Progenitor cell of endocrine pancreas (in vitro differentiated cells): ENCODE results near the gene CCL22. TPM values are rescaled to one million over a fixed set of nuclear protein-coding genes. Genes with fewer than 3 reads are reported as not detected.
"Not testable (repeated sequence)": the region's sequence is repeated elsewhere in the genome, so short reads cannot be mapped to it uniquely, and the experiment has no call there.

ENCODE experiments used
- DNase-seq: peaks from one replicate; pipeline ENCODE4 v3.0.0; 2021; ENCODE audit warnings: low spot score; ENCODE audit not compliant: unreplicated experiment
- H3K27ac Mint-ChIP-seq: 2 replicates; pipeline ENCODE4 v1.8.0; 2021; ENCODE audit warnings: mild to moderate bottlenecking, moderate library complexity, mixed read lengths
- H3K27me3 Mint-ChIP-seq: 2 replicates; pipeline ENCODE4 v1.8.0; 2021; ENCODE audit warnings: mixed read lengths
- H3K36me3 Mint-ChIP-seq: 2 replicates; pipeline ENCODE4 v1.8.0; 2022; ENCODE audit warnings: mixed read lengths; ENCODE audit not compliant: insufficient read depth
- H3K4me1 Mint-ChIP-seq: 2 replicates; pipeline ENCODE4 v1.8.0; 2021; ENCODE audit warnings: low read depth, mixed read lengths
- H3K4me3 Mint-ChIP-seq: 2 replicates; pipeline ENCODE4 v1.8.0; 2021; ENCODE audit warnings: low read depth, mild to moderate bottlenecking, moderate library complexity, mixed read lengths
- H3K9me3 Mint-ChIP-seq: 2 replicates; pipeline ENCODE4 v1.8.0; 2021; ENCODE audit warnings: low read depth, mixed read lengths
- total RNA-seq: library from RNA; stranded (reverse); gene quantifications from 2 replicates; pipeline ENCODE4 v1.2.1, GENCODE V29; 2021
- TF ChIP-seq, protein P1 (sequence below): fragments of 200-600 bp; sonication (generic); IDR thresholded peaks from one replicate; pipeline ENCODE4 v1.5.0; 2021; ENCODE audit warnings: antibody characterized with exemption, mild to moderate bottlenecking; ENCODE audit not compliant: unreplicated experiment

CCL22 gene
- total RNA-seq, 1 donor from 2014 or later = not detected

DNA sequence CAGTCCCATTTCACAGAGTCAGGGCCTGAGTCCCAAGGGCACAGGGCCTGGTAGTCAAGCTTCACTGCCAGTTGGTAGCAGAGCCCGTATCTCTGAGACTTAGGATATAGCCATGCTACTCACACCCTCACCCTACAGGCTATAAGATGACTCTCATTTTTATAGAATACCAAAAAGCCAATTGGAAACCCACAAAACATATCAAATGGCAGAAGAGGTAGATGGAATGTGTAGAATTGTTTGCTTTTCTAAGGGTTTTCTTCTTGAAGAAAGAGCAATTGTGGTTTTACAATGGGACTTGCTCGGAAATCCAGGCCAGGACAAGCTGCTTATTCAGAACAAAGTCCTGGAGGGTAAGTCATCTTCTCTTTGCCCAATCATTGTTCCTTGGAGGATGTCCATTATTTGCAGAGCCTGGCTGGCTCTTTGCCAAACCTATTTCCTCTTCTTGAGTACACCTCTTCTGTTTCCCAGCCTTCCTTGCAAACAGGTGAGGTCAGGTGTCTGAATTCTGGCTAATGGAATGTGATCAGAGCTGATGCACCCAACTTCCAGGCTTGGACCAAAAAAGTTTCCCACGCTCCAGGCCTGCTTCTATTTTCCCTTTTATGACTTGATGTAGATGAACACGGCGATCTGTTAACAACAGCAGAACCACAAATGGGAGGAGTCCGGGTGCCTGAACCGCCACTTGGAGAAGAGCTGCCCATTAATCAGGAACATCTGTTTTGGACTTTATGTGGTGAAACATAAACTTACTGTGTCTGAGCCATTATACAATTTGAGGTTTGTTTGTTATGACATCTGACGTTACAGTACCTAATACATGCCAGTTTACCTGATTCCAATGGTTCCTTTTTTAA lies 16.9 kb upstream of the CCL22 start:
- no peaks in the 10 kb centered on the region for H3K4me1 Mint-ChIP-seq
- H3K36me3 Mint-ChIP-seq = no peaks in the 10 kb centered on the region
- H3K4me3 Mint-ChIP-seq = no peak overlapping the region
- peaks cover 8% of the 10 kb centered on the region for H3K27me3 Mint-ChIP-seq
- no peak overlapping the region for H3K27ac Mint-ChIP-seq
- DNase-seq = no peak
- TF ChIP-seq, protein P1, sequence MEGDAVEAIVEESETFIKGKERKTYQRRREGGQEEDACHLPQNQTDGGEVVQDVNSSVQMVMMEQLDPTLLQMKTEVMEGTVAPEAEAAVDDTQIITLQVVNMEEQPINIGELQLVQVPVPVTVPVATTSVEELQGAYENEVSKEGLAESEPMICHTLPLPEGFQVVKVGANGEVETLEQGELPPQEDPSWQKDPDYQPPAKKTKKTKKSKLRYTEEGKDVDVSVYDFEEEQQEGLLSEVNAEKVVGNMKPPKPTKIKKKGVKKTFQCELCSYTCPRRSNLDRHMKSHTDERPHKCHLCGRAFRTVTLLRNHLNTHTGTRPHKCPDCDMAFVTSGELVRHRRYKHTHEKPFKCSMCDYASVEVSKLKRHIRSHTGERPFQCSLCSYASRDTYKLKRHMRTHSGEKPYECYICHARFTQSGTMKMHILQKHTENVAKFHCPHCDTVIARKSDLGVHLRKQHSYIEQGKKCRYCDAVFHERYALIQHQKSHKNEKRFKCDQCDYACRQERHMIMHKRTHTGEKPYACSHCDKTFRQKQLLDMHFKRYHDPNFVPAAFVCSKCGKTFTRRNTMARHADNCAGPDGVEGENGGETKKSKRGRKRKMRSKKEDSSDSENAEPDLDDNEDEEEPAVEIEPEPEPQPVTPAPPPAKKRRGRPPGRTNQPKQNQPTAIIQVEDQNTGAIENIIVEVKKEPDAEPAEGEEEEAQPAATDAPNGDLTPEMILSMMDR = no peak
- no peaks in the 10 kb centered on the region for H3K9me3 Mint-ChIP-seq

DNA sequence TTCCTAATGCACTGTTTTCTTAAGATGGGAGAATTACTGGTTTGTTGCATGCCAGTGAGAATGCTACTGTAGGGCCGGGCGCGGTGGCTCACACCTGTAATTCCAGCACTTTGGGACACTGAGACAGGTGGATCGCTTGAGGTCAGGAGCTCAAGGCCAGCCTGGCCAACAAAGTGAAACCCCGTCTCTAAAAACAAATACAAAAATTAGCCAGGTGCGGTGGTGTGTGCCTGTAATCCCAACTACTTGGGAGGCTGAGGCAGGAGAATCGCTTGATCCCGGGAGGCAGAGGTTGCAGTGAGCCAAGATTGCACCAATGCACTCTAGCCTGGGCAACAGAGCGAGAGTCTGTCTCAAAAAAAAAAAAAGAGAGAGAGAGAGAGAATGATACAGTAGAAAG lies 16.0 kb upstream of the CCL22 start:
- peaks cover 13% of the 10 kb centered on the region for H3K27me3 Mint-ChIP-seq
- H3K4me3 Mint-ChIP-seq, H3K36me3 Mint-ChIP-seq, DNase-seq, H3K4me1 Mint-ChIP-seq, H3K9me3 Mint-ChIP-seq, H3K27ac Mint-ChIP-seq: not testable (repeated sequence)

DNA sequence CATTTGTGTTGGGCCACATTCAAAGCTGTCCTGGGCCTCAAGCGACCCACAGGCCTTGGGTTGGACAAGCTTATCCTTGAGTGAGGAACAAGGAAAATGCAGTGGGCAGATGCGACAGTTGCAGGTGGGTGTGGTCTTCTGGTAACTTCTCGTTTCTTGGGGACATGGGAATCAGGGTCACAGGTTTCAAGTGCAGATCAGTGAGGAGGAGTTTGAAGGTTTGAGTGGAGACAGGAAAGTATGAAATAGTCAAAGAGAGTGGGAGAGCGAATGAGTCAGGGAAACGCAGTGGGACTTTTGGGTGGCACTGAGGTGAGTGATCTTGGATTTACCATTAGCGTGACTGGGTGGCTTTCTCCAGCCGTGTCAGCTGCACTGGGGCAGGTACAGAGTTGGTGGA lies 15.4 kb upstream of the CCL22 start:
- Mint-ChIP-seq H3K27ac (no peak overlapping the region), H3K4me1 (no peaks in the 10 kb centered on the region), H3K36me3 (no peaks in the 10 kb centered on the region), H3K27me3 (peaks cover 17% of the 10 kb centered on the region), H3K9me3 (no peaks in the 10 kb centered on the region), H3K4me3 (no peak overlapping the region)
- TF ChIP-seq, protein P1 = no peak
- DNase-seq = no peak

DNA sequence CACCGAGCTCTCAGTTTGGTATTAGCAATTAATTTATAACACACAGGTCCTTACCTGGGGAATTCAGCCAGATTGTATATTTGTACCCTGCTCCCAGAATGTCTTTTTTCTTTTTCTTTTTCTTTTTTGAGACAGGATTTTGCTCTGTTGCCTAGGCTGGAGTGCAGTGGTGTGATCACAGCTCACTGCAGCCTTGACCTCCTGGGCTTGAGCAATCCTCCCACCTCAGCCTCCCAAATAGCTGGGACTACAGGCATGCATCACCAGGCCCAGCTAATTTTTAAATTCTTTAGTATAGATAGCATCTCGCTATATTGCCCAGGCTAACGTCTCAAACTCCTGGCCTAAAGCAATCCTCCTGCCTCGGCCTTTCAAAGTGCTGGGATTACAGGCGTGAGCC lies 14.5 kb upstream of the CCL22 start:
- peaks cover 26% of the 10 kb centered on the region for H3K27me3 Mint-ChIP-seq
- not testable (repeated sequence) for H3K27ac Mint-ChIP-seq, H3K4me1 Mint-ChIP-seq, H3K4me3 Mint-ChIP-seq, H3K9me3 Mint-ChIP-seq, H3K36me3 Mint-ChIP-seq, DNase-seq

DNA sequence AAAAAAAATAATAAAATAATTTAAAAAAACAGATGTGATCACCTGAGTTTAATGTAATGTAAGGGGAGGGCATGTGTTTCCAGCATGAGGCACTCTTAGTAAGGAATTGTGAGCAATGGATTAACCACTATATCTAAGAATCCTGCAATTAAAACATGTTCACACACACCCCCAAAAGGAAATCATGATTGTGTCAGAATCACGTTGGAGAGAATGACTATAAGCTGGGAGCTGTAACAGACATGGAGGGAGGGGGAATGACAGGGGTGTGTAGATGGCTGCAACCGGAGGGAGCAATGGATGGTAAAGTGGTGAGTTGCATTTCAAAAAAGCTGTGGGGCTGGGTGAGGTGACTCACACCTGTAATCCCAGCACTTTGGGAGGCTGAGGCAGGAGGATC lies 13.6 kb upstream of the CCL22 start:
- no peaks in the 10 kb centered on the region for H3K36me3 Mint-ChIP-seq
- H3K27me3 Mint-ChIP-seq = peaks cover 30% of the 10 kb centered on the region
- no peaks in the 10 kb centered on the region for H3K4me1 Mint-ChIP-seq
- TF ChIP-seq, protein P1 = no peak
- DNase-seq = no peak
- no peaks in the 10 kb centered on the region for H3K9me3 Mint-ChIP-seq
- no peak overlapping the region for H3K4me3 Mint-ChIP-seq
- H3K27ac Mint-ChIP-seq = no peak overlapping the region

DNA sequence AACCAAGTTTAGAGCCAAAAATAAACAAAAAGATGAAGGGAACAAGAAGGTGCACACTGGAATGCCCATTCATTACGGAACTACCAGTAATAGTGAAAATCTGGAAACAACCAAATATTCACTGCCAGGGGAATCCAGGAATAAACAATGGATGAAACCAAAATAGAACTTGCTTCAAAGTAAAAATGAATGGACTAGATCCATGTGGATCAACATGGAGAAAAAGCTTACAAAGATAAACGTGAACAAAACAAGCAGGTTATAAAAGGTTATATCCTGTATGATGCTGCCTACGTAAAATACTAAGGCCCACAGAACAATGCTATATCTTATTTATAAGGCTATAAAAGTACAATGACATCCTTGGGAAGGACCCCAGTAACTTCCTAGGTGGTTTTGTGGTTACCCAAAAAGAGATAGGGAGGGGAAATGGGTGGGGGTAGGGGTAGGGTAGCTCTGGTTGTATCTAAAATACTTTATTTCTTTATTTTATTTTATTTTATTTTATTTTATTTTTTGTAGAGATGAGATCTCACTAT lies 12.8 kb upstream of the CCL22 start:
- Mint-ChIP-seq H3K27me3 (peaks cover 34% of the 10 kb centered on the region), H3K36me3 (no peaks in the 10 kb centered on the region), H3K4me1 (no peaks in the 10 kb centered on the region), H3K27ac (no peak overlapping the region), H3K4me3 (no peak overlapping the region), H3K9me3 (no peaks in the 10 kb centered on the region)
- TF ChIP-seq, protein P1 = no peak
- no peak for DNase-seq
